ENCODE data around the gene ANKFN1.

Gene ANKFN1

GRCh38 chr17:56298846-56299245 lies 145.6 kb downstream of the ANKFN1 start:
- ChIA-PET POLR2A (no interaction called here), CTCF (no interaction called here)
- TF ChIP-seq, protein P1, sequence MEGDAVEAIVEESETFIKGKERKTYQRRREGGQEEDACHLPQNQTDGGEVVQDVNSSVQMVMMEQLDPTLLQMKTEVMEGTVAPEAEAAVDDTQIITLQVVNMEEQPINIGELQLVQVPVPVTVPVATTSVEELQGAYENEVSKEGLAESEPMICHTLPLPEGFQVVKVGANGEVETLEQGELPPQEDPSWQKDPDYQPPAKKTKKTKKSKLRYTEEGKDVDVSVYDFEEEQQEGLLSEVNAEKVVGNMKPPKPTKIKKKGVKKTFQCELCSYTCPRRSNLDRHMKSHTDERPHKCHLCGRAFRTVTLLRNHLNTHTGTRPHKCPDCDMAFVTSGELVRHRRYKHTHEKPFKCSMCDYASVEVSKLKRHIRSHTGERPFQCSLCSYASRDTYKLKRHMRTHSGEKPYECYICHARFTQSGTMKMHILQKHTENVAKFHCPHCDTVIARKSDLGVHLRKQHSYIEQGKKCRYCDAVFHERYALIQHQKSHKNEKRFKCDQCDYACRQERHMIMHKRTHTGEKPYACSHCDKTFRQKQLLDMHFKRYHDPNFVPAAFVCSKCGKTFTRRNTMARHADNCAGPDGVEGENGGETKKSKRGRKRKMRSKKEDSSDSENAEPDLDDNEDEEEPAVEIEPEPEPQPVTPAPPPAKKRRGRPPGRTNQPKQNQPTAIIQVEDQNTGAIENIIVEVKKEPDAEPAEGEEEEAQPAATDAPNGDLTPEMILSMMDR (IDR thresholded peaks at IDR 0.05; ENCODE audit: control extremely low read depth, extremely low read depth, low read depth, missing control alignments), result no peak
- no peak for DNase-seq (ENCODE audit: extremely low spot score)

DNA sequence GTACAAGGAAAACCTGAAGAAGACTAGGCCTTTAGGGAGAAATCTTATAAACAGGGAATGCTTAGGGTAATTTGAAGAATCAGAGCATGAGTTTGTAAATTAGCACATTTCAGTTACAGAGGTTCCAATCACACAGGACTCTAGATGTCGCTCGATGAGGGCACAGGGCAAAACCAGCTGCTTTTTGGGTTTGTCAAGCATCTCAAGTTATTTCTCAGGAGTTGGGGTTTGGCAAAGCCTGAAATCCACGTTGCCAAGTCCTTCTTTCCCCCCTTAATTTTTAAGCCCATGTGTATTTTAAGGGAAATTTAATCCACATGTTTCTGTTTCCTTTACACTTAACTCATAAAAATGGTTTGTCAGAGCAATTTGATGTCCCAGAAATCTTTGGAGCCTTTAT lies 146.9 kb downstream of the ANKFN1 start:
- ChIA-PET CTCF (interaction anchor here (1.9 kb wide), 1 partner anchor 20 kb away, joined by 4 read pairs; no protein-coding TSS in a partner anchor), POLR2A (no interaction called here)
- TF ChIP-seq, protein P1 (IDR thresholded peaks at IDR 0.05; ENCODE audit: control extremely low read depth, extremely low read depth, low read depth, missing control alignments), result no peak
- DNase-seq (ENCODE audit: extremely low spot score), result no peak

DNA sequence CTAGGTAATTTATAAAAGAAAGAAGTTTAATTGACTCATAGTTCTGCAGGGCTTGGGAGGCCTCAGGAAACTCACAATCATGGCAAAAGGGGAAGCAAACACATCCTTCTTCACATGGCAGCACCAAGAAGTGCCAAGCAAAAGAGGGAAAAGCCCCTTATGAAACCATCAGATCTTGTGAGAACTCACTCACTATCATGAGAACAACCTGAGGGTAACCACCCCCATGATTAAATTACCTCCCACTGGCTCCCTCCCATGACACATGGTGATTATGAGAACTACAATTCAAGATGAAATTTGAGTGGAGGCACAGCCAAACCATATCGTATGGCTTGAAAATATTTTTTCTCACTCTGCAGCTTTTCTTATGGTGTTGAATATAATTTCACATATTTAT lies 151.7 kb downstream of the ANKFN1 start:
- POLR2A ChIA-PET, result no interaction called here
- no peak for DNase-seq (ENCODE audit: extremely low spot score)
- CTCF ChIA-PET, result no interaction called here
- TF ChIP-seq, protein P1 (IDR thresholded peaks at IDR 0.05; ENCODE audit: control extremely low read depth, extremely low read depth, low read depth, missing control alignments), result no peak

GRCh38 chr17:56309897-56310296 lies 156.6 kb downstream of the ANKFN1 start:
- TF ChIP-seq, protein P1 (IDR thresholded peaks at IDR 0.05; ENCODE audit: control extremely low read depth, extremely low read depth, low read depth, missing control alignments), result no peak
- ChIA-PET POLR2A (no interaction called here), CTCF (no interaction called here)
- DNase-seq (ENCODE audit: extremely low spot score), result no peak

- TF ChIP-seq, protein P1 (IDR thresholded peaks at IDR 0.05; ENCODE audit: control extremely low read depth, extremely low read depth, low read depth, missing control alignments), result no peak
- CTCF ChIA-PET, result no interaction called here
Measured at GRCh38 chr17:56310782-56311181, 157.5 kb downstream of the ANKFN1 start.

GRCh38 chr17:56313201-56313600 lies 159.9 kb downstream of the ANKFN1 start:
- TF ChIP-seq, protein P1 (IDR thresholded peaks at IDR 0.05; ENCODE audit: control extremely low read depth, extremely low read depth, low read depth, missing control alignments), result no peak
- ChIA-PET POLR2A (interaction anchor here (0.6 kb wide), 1 partner anchor 1234 kb away, joined by 3 read pairs; no protein-coding TSS in a partner anchor), CTCF (interaction anchor here (0.7 kb wide), 1 partner anchor 20 kb away, joined by 3 read pairs; no protein-coding TSS in a partner anchor)
- no peak for DNase-seq (ENCODE audit: extremely low spot score)

More at GRCh38 chr17:56310782-56311181, 157.5 kb downstream of the ANKFN1 start:
- POLR2A ChIA-PET, result no interaction called here
- DNase-seq (ENCODE audit: extremely low spot score), result no peak

DNA sequence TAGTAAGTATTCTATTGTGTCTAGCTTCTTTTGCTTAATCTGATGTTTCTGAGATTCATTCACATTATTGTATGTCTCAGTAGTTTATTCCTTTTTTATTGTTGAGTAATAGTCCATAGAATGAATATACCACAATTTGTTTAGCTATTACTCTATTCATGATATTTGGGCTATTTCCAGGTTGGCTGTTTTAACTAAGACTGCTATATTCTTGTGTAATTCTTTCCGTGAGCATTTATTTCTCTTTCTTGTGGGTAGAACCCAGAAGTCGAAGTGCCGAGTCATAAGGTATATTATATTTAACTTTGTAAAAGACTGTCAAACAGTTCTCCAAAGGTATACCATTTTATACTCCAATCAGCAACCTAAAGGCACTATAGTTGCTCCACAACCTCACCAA lies 160.8 kb downstream of the ANKFN1 start:
- TF ChIP-seq, protein P1 (IDR thresholded peaks at IDR 0.05; ENCODE audit: control extremely low read depth, extremely low read depth, low read depth, missing control alignments), result no peak
- DNase-seq (ENCODE audit: extremely low spot score), result no peak
- CTCF ChIA-PET, result interaction anchor here (0.7 kb wide), 1 partner anchor 20 kb away, joined by 3 read pairs; no protein-coding TSS in a partner anchor
- POLR2A ChIA-PET, result no interaction called here
